Mesendoderm (in vitro differentiated cells): ENCODE data around the gene CTNNA2.

Experiments
- DNase-seq: peaks from one replicate; pipeline ENCODE4 v3.0.0; 2013
- H2AK5ac ChIP-seq: 2 replicates; pipeline ENCODE4 v1.6.1; 2013; ENCODE audit warnings: low read length, inconsistent platforms
- H2BK120ac ChIP-seq: 2 replicates; pipeline ENCODE4 v1.6.1; 2013; ENCODE audit warnings: low read depth, mild to moderate bottlenecking, low read length, moderate library complexity, mixed read lengths
- H2BK15ac ChIP-seq: replicated peaks from 2 replicates; pipeline ENCODE4 v1.6.1; 2013; ENCODE audit warnings: low read depth, mild to moderate bottlenecking, moderate library complexity
- H2BK5ac ChIP-seq: 2 replicates; pipeline ENCODE4 v1.6.1; 2013; ENCODE audit warnings: low read length, inconsistent platforms
- H3K18ac ChIP-seq: 2 replicates; pipeline ENCODE4 v1.6.1; 2013; ENCODE audit warnings: mild to moderate bottlenecking, low read length, mixed read lengths
- H3K23ac ChIP-seq: one replicate; pipeline ENCODE4 v1.6.1; 2013; ENCODE audit warnings: low read length
- H3K27ac ChIP-seq: 2 replicates; pipeline ENCODE4 v1.5.1; 2013; ENCODE audit warnings: low read depth, mild to moderate bottlenecking, inconsistent platforms, low read length, moderate library complexity
- H3K27me3 ChIP-seq: 2 replicates; pipeline ENCODE4 v1.6.1; 2013; ENCODE audit warnings: low read length, control low read depth, mild to moderate bottlenecking, inconsistent platforms; ENCODE audit not compliant: insufficient read depth, poor library complexity
- H3K36me3 ChIP-seq: 2 replicates; pipeline ENCODE4 v1.6.1; 2013; ENCODE audit warnings: low read length, inconsistent platforms; ENCODE audit not compliant: control insufficient read depth, insufficient read depth
- H3K4ac ChIP-seq: one replicate; pipeline ENCODE4 v1.6.1; 2013; ENCODE audit warnings: low read depth, mild to moderate bottlenecking, low read length, moderate library complexity
- H3K4me1 ChIP-seq: 2 replicates; pipeline ENCODE4 v1.6.1; 2013; ENCODE audit warnings: low read depth, low read length, inconsistent platforms; ENCODE audit not compliant: control insufficient read depth
- H3K4me2 ChIP-seq: 2 replicates; pipeline ENCODE4 v1.6.1; 2013; ENCODE audit warnings: low read length
- H3K4me3 ChIP-seq: 2 replicates; pipeline ENCODE4 v1.5.1; 2013; ENCODE audit warnings: mild to moderate bottlenecking, low read length
- H3K56ac ChIP-seq: one replicate; pipeline ENCODE4 v1.6.1; 2013; ENCODE audit warnings: low read length
- H3K79me1 ChIP-seq: 2 replicates; pipeline ENCODE4 v1.6.1; 2013; ENCODE audit warnings: low read length, inconsistent platforms
- H3K79me2 ChIP-seq: 2 replicates; pipeline ENCODE4 v1.6.1; 2013; ENCODE audit warnings: mild to moderate bottlenecking, low read length; ENCODE audit not compliant: control insufficient read depth, insufficient read depth
- H3K9ac ChIP-seq: 2 replicates; pipeline ENCODE4 v1.6.1; 2013; ENCODE audit warnings: low read length, inconsistent platforms
- H4K5ac ChIP-seq: one replicate; pipeline ENCODE4 v1.6.1; 2013; ENCODE audit warnings: low read length
- H4K8ac ChIP-seq: one replicate; pipeline ENCODE4 v1.6.1; 2013; ENCODE audit warnings: low read depth, mild to moderate bottlenecking, control low read depth, low read length, moderate library complexity
- WGBS: extraction: QIAGEN DNeasy Blood & Tissue Kit; methylation state at CpG from one replicate; pipeline ENCODE4 v1.1.7; 2013; ENCODE audit warnings: low lambda C conversion rate, missing lambda C conversion rate; ENCODE audit not compliant: insufficient coverage; ENCODE audit errors: extremely low coverage; 5-methylcytosine and 5-hydroxymethylcytosine counted together

CTNNA2 gene

GRCh38 chr2:79757526-79757925, 244.7 kb downstream of the CTNNA2 start:
- Histone ChIP-seq H3K4me3 (no peak overlapping the region), H3K27ac (no peak overlapping the region), H3K4me2 (no peak overlapping the region), H2AK5ac (no peak overlapping the region), H3K27me3 (no peaks in the 10 kb centered on the region), H4K5ac (no peak overlapping the region), H2BK5ac (no peak overlapping the region), H4K8ac (no peak overlapping the region), H3K9ac (no peak overlapping the region), H3K23ac (no peak overlapping the region), H3K36me3 (no peaks in the 10 kb centered on the region), H3K18ac (no peak overlapping the region), H3K79me2 (no peaks in the 10 kb centered on the region), H3K79me1 (no peaks in the 10 kb centered on the region), H2BK15ac (no peak overlapping the region), H3K4me1 (no peaks in the 10 kb centered on the region), H2BK120ac (no peak overlapping the region), H3K56ac (no peak overlapping the region), H3K4ac (no peak overlapping the region)
- no peak for DNase-seq
- WGBS = no CpG with 5 or more reads among the region's 4 CpGs

GRCh38 chr2:79758042-79758441, 245.2 kb downstream of the CTNNA2 start:
- Histone ChIP-seq H2BK15ac (no peak overlapping the region), H3K4me1 (no peaks in the 10 kb centered on the region), H3K27ac (no peak overlapping the region), H4K8ac (no peak overlapping the region), H3K36me3 (no peaks in the 10 kb centered on the region), H3K56ac (no peak overlapping the region), H4K5ac (no peak overlapping the region), H3K9ac (no peak overlapping the region), H3K27me3 (no peaks in the 10 kb centered on the region), H3K18ac (no peak overlapping the region), H3K4ac (no peak overlapping the region), H3K23ac (no peak overlapping the region), H2BK120ac (no peak overlapping the region), H2AK5ac (no peak overlapping the region), H3K4me2 (no peak overlapping the region), H3K79me1 (no peaks in the 10 kb centered on the region), H3K79me2 (no peaks in the 10 kb centered on the region), H2BK5ac (no peak overlapping the region), H3K4me3 (no peak overlapping the region)
- DNase-seq = no peak
- WGBS = no CpG with 5 or more reads among the region's 5 CpGs

- no peak overlapping the region for H3K27ac ChIP-seq
- DNase-seq = no peak
- no peaks in the 10 kb centered on the region for H3K79me1 ChIP-seq
- no peak overlapping the region for H2AK5ac ChIP-seq
- H3K79me2 ChIP-seq = no peaks in the 10 kb centered on the region
- H3K36me3 ChIP-seq = no peaks in the 10 kb centered on the region
- no peak overlapping the region for H2BK5ac ChIP-seq
- H2BK15ac ChIP-seq = no peak overlapping the region
- H3K4me1 ChIP-seq = no peaks in the 10 kb centered on the region
- no peaks in the 10 kb centered on the region for H3K27me3 ChIP-seq
- H2BK120ac ChIP-seq = no peak overlapping the region
- no peak overlapping the region for H4K8ac ChIP-seq
- H3K4me2 ChIP-seq = no peak overlapping the region
- H3K18ac ChIP-seq = no peak overlapping the region
- H4K5ac ChIP-seq = no peak overlapping the region
- H3K4me3 ChIP-seq = no peak overlapping the region
- no peak overlapping the region for H3K9ac ChIP-seq
- H3K23ac ChIP-seq = no peak overlapping the region
- WGBS = no CpG with 5 or more reads among the region's 6 CpGs
- H3K4ac ChIP-seq = no peak overlapping the region
- no peak overlapping the region for H3K56ac ChIP-seq
These were observed 246.0 kb downstream of the CTNNA2 start for GRCh38 chr2:79758749-79759282.

GRCh38 chr2:79770926-79771325, 258.1 kb downstream of the CTNNA2 start:
- no peak overlapping the region for H4K8ac ChIP-seq
- no CpG with 5 or more reads among the region's 3 CpGs for WGBS

GRCh38 chr2:79771493-79771892, 258.6 kb downstream of the CTNNA2 start:
- no peak overlapping the region for H2BK5ac ChIP-seq
- H3K23ac ChIP-seq = no peak overlapping the region
- no peak overlapping the region for H3K4me2 ChIP-seq
- WGBS = no CpG with 5 or more reads among the region's 3 CpGs
- H3K18ac ChIP-seq = no peak overlapping the region
- H2BK15ac ChIP-seq = no peak overlapping the region
- no peak overlapping the region for H3K9ac ChIP-seq
- H2BK120ac ChIP-seq = no peak overlapping the region
- no peak overlapping the region for H2AK5ac ChIP-seq
- H3K36me3 ChIP-seq = no peaks in the 10 kb centered on the region
- no peak overlapping the region for H4K5ac ChIP-seq
- H3K56ac ChIP-seq = no peak overlapping the region
- no peak overlapping the region for H3K4ac ChIP-seq
- no peak for DNase-seq
- H3K4me1 ChIP-seq = no peaks in the 10 kb centered on the region
- no peak overlapping the region for H3K27ac ChIP-seq
- H3K27me3 ChIP-seq = no peaks in the 10 kb centered on the region
- H3K4me3 ChIP-seq = no peak overlapping the region
- no peak overlapping the region for H4K8ac ChIP-seq
- H3K79me2 ChIP-seq = no peaks in the 10 kb centered on the region
- no peaks in the 10 kb centered on the region for H3K79me1 ChIP-seq

More at GRCh38 chr2:79770926-79771325, 258.1 kb downstream of the CTNNA2 start:
- Histone ChIP-seq H3K18ac (no peak overlapping the region), H3K79me2 (no peaks in the 10 kb centered on the region), H3K27me3 (no peaks in the 10 kb centered on the region), H4K5ac (no peak overlapping the region), H3K4me1 (no peaks in the 10 kb centered on the region), H3K27ac (no peak overlapping the region), H2BK5ac (no peak overlapping the region), H3K23ac (no peak overlapping the region), H3K4me2 (no peak overlapping the region), H3K4ac (no peak overlapping the region), H3K79me1 (no peaks in the 10 kb centered on the region), H3K4me3 (no peak overlapping the region), H2BK120ac (no peak overlapping the region), H3K36me3 (no peaks in the 10 kb centered on the region), H2AK5ac (no peak overlapping the region), H3K9ac (no peak overlapping the region), H3K56ac (no peak overlapping the region), H2BK15ac (no peak overlapping the region)
- no peak for DNase-seq

- H3K9ac ChIP-seq = no peak overlapping the region
These were observed 261.2 kb downstream of the CTNNA2 start for GRCh38 chr2:79774016-79774415.

More at GRCh38 chr2:79774016-79774415, 261.2 kb downstream of the CTNNA2 start:
- Histone ChIP-seq H3K27ac (no peak overlapping the region), H3K36me3 (no peaks in the 10 kb centered on the region), H4K8ac (no peak overlapping the region), H3K4ac (no peak overlapping the region), H3K4me1 (no peaks in the 10 kb centered on the region), H3K56ac (no peak overlapping the region), H3K18ac (no peak overlapping the region), H2BK120ac (no peak overlapping the region), H4K5ac (no peak overlapping the region), H3K4me3 (no peak overlapping the region), H2BK5ac (no peak overlapping the region), H2AK5ac (no peak overlapping the region), H3K4me2 (no peak overlapping the region), H2BK15ac (no peak overlapping the region), H3K79me2 (no peaks in the 10 kb centered on the region), H3K79me1 (no peaks in the 10 kb centered on the region), H3K27me3 (no peaks in the 10 kb centered on the region), H3K23ac (no peak overlapping the region)
- no CpG with 5 or more reads among the region's 2 CpGs for WGBS
- no peak for DNase-seq
